ENCODE measurements around the gene ULBP1.

- TF ChIP-seq CTCF (IDR thresholded peaks at IDR 0.05) (no peak), POLR2A (IDR thresholded peaks at IDR 0.05) (no peak)
These were observed 21.8 kb downstream of the ULBP1 start for GRCh38 chr6:149985481-149985937.
